HepG2 (cell line): ENCODE results near the gene EPB41L3. TPM values are rescaled to one million over a fixed set of nuclear protein-coding genes. Genes with fewer than 3 reads are reported as not detected.

ENCODE experiments used
- PITX1 ChIP-seq: sonication (generic); formaldehyde crosslinking; IDR thresholded peaks from 2 replicates; pipeline ENCODE4 v1.5.1; 2020; ENCODE audit warnings: mild to moderate bottlenecking, missing genetic modification reagents
- RBM39 ChIP-seq: fragments of 200-400 bp; formaldehyde crosslinking; IDR thresholded peaks from one replicate; pipeline ENCODE4 v1.6.1; 2018; ENCODE audit warnings: antibody characterized with exemption, mild to moderate bottlenecking, low read depth, low read length; ENCODE audit not compliant: poor library complexity, severe bottlenecking
- STAT5B ChIP-seq: sonication (generic); formaldehyde crosslinking; IDR thresholded peaks from 2 replicates; pipeline ENCODE4 v1.4.0; 2020; ENCODE audit warnings: missing genetic modification reagents
- TSC22D2 ChIP-seq: sonication (generic); formaldehyde crosslinking; IDR thresholded peaks from 2 replicates; pipeline ENCODE4 v1.5.1; 2020; ENCODE audit warnings: missing genetic modification reagents, mild to moderate bottlenecking, borderline replicate concordance
- ZBTB7A ChIP-seq: sonication (generic); formaldehyde crosslinking; IDR thresholded peaks from 2 replicates; pipeline ENCODE4 v1.8.0; 2022; ENCODE audit warnings: mild to moderate bottlenecking, missing genetic modification reagents
- ZBTB7B ChIP-seq: sonication (generic); formaldehyde crosslinking; IDR thresholded peaks from 2 replicates; pipeline ENCODE4 v1.4.0; 2020; ENCODE audit warnings: missing genetic modification reagents
- polyA plus RNA-seq, 8 experiments: library from polyadenylated mRNA; depleted of rRNA in 3 of 8; stranded (reverse) in 7 of 8; unstranded in 1 of 8; fragments of >200 nt; fragmentation: Illumina TruSeq in 4 of 8; extraction: Trizol in 4 of 8; gene quantifications; 2 replicates each; pipeline versions ENCODE4 v1.2.1 to v1.2.3, GENCODE V29; 2011 to 2016; ENCODE audit warnings: low read depth in 4 of 8, missing spikeins in 1 of 8, mixed read lengths in 1 of 8; ENCODE audit not compliant: insufficient read depth in 1 of 8
- total RNA-seq, 5 experiments: library from RNA; depleted of rRNA; stranded (reverse); fragments of >200 nt; fragmentation: Illumina TruSeq; extraction: Trizol; gene quantifications; 2 replicates each; pipeline ENCODE4 v1.2.3, GENCODE V29; 2016; ENCODE audit warnings: low read depth in 1 of 5
- TF ChIP-seq, protein P1 (sequence below): sonication (generic); formaldehyde crosslinking; IDR thresholded peaks from 2 replicates; pipeline ENCODE4 v1.8.1; 2022; ENCODE audit warnings: low read depth, mild to moderate bottlenecking, missing genetic modification reagents
- TF ChIP-seq, protein P2 (sequence below): sonication (generic); formaldehyde crosslinking; IDR thresholded peaks from 2 replicates; pipeline ENCODE4 v1.4.0; 2020; ENCODE audit warnings: missing genetic modification reagents
- TF ChIP-seq, protein P3 (sequence below): sonication (generic); formaldehyde crosslinking; IDR thresholded peaks from 2 replicates; pipeline ENCODE4 v1.5.0; 2020; ENCODE audit warnings: mild to moderate bottlenecking, missing genetic modification reagents, borderline replicate concordance
- TF ChIP-seq, protein P4 (sequence below): sonication (generic); formaldehyde crosslinking; IDR thresholded peaks from 2 replicates; pipeline ENCODE4 v1.5.0; 2020; ENCODE audit warnings: mild to moderate bottlenecking, missing genetic modification reagents

The EPB41L3 gene
- total and polyA plus RNA-seq, 2 of the 13 experiments (the other 11 are each of a cell fraction or from before 2014, with no cell fraction given) = not detected

DNA sequence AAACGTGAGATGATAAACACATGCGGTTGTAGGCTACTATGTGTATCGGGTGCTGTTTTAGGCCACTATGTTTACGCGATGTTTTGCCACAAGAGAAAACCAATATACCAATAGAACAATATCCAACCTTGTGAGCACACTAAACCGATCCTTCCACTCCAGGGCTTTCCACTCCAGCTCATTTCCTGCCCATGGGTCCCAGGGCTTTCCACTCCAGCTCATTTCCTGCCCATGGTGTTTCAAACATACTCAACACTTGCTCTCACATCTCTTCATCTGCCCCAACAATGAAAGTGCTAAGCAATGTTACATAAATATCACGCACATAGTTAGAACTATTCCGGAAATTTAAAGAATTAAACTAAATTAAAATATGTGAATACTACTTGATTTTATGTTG lies 80.0 kb downstream of the EPB41L3 start (continued):
- TF ChIP-seq ZBTB7B (CRISPR knock-in tag) (no peak), RBM39 (no peak), STAT5B (CRISPR knock-in tag) (no peak), ZBTB7A (CRISPR knock-in tag) (no peak), PITX1 (CRISPR knock-in tag) (no peak), TSC22D2 (CRISPR knock-in tag) (no peak)
- TF ChIP-seq, protein P1, sequence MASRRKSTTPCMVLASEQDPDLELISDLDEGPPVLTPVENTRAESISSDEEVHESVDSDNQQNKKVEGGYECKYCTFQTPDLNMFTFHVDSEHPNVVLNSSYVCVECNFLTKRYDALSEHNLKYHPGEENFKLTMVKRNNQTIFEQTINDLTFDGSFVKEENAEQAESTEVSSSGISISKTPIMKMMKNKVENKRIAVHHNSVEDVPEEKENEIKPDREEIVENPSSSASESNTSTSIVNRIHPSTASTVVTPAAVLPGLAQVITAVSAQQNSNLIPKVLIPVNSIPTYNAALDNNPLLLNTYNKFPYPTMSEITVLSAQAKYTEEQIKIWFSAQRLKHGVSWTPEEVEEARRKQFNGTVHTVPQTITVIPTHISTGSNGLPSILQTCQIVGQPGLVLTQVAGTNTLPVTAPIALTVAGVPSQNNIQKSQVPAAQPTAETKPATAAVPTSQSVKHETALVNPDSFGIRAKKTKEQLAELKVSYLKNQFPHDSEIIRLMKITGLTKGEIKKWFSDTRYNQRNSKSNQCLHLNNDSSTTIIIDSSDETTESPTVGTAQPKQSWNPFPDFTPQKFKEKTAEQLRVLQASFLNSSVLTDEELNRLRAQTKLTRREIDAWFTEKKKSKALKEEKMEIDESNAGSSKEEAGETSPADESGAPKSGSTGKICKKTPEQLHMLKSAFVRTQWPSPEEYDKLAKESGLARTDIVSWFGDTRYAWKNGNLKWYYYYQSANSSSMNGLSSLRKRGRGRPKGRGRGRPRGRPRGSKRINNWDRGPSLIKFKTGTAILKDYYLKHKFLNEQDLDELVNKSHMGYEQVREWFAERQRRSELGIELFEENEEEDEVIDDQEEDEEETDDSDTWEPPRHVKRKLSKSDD (CRISPR knock-in tag) = no peak
- TF ChIP-seq, protein P2, sequence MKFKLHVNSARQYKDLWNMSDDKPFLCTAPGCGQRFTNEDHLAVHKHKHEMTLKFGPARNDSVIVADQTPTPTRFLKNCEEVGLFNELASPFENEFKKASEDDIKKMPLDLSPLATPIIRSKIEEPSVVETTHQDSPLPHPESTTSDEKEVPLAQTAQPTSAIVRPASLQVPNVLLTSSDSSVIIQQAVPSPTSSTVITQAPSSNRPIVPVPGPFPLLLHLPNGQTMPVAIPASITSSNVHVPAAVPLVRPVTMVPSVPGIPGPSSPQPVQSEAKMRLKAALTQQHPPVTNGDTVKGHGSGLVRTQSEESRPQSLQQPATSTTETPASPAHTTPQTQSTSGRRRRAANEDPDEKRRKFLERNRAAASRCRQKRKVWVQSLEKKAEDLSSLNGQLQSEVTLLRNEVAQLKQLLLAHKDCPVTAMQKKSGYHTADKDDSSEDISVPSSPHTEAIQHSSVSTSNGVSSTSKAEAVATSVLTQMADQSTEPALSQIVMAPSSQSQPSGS (CRISPR knock-in tag) = no peak
- TF ChIP-seq, protein P3, sequence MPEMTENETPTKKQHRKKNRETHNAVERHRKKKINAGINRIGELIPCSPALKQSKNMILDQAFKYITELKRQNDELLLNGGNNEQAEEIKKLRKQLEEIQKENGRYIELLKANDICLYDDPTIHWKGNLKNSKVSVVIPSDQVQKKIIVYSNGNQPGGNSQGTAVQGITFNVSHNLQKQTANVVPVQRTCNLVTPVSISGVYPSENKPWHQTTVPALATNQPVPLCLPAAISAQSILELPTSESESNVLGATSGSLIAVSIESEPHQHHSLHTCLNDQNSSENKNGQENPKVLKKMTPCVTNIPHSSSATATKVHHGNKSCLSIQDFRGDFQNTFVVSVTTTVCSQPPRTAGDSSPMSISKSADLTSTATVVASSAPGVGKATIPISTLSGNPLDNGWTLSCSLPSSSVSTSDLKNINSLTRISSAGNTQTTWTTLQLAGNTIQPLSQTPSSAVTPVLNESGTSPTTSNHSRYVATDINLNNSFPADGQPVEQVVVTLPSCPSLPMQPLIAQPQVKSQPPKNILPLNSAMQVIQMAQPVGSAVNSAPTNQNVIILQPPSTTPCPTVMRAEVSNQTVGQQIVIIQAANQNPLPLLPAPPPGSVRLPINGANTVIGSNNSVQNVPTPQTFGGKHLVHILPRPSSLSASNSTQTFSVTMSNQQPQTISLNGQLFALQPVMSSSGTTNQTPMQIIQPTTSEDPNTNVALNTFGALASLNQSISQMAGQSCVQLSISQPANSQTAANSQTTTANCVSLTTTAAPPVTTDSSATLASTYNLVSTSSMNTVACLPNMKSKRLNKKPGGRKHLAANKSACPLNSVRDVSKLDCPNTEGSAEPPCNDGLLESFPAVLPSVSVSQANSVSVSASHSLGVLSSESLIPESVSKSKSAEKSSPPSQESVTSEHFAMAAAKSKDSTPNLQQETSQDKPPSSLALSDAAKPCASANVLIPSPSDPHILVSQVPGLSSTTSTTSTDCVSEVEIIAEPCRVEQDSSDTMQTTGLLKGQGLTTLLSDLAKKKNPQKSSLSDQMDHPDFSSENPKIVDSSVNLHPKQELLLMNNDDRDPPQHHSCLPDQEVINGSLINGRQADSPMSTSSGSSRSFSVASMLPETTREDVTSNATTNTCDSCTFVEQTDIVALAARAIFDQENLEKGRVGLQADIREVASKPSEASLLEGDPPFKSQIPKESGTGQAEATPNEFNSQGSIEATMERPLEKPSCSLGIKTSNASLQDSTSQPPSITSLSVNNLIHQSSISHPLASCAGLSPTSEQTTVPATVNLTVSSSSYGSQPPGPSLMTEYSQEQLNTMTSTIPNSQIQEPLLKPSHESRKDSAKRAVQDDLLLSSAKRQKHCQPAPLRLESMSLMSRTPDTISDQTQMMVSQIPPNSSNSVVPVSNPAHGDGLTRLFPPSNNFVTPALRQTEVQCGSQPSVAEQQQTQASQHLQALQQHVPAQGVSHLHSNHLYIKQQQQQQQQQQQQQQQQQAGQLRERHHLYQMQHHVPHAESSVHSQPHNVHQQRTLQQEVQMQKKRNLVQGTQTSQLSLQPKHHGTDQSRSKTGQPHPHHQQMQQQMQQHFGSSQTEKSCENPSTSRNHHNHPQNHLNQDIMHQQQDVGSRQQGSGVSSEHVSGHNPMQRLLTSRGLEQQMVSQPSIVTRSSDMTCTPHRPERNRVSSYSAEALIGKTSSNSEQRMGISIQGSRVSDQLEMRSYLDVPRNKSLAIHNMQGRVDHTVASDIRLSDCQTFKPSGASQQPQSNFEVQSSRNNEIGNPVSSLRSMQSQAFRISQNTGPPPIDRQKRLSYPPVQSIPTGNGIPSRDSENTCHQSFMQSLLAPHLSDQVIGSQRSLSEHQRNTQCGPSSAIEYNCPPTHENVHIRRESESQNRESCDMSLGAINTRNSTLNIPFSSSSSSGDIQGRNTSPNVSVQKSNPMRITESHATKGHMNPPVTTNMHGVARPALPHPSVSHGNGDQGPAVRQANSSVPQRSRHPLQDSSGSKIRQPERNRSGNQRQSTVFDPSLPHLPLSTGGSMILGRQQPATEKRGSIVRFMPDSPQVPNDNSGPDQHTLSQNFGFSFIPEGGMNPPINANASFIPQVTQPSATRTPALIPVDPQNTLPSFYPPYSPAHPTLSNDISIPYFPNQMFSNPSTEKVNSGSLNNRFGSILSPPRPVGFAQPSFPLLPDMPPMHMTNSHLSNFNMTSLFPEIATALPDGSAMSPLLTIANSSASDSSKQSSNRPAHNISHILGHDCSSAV (CRISPR knock-in tag) = no peak
- TF ChIP-seq, protein P4, sequence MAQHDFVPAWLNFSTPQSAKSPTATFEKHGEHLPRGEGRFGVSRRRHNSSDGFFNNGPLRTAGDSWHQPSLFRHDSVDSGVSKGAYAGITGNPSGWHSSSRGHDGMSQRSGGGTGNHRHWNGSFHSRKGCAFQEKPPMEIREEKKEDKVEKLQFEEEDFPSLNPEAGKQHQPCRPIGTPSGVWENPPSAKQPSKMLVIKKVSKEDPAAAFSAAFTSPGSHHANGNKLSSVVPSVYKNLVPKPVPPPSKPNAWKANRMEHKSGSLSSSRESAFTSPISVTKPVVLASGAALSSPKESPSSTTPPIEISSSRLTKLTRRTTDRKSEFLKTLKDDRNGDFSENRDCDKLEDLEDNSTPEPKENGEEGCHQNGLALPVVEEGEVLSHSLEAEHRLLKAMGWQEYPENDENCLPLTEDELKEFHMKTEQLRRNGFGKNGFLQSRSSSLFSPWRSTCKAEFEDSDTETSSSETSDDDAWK = no peak
